Erythroblast (primary cell): ENCODE results near the gene PANK3.

ENCODE experiments used
- DNase-seq, 2 experiments: peaks; one replicate each; lab custom pipeline; 2025; lab: John Stamatoyannopoulos, UW
- GATA1 ChIP-seq: IDR thresholded peaks from 2 replicates; pipeline ENCODE4 v1.6.1; 2011; ENCODE audit warnings: low read depth, mild to moderate bottlenecking, control low read depth, low read length, moderate library complexity
- POLR2A ChIP-seq: IDR thresholded peaks from 2 replicates; pipeline ENCODE4 v1.6.1; 2011; ENCODE audit warnings: mild to moderate bottlenecking, low read length

PANK3 gene

GRCh38 chr5:168502563-168503237, 76.5 kb downstream of the PANK3 start:
- TF ChIP-seq GATA1 = no peak
- TF ChIP-seq POLR2A = no peak
- no peak for DNase-seq
